ENCODE data around the gene ZNF260.

Gene ZNF260

DNA sequence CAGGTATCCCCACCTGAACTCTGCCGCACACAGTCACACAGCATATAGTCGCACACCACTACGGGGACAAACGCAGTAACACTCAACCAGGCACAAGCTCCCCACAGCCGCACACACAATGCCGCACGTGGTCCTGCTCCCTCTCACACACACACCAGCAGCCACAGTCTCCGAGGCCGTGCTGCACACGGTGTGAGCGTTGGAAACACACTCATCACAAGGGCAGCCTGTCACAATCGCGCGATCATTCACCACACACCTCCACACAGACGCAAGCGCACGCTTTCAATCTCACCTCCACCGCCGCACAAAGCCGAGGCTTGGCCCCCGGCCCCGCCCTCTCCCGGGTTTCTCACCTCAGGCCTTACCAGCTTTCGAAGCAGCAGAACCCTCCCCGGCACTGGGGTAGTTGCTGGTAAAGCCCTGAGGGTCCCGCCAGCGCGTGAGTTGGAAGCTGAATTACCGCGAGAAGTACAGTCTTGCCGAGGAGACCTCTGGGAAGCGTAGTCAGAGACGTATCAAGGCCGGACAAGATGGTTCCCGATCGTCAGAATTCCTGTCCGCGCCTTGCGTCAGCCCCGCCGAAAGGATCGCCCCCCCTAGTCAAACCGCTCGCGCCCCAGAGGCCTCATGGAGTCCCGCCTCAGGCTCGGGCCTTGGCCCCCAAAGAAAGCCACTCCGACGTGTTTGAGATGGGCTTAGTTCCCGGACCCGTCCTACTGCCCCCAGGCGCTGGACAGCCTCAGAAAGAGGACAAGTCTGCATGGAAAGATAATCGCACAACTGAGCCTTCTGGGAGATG is 38.8 kb downstream of the ZNF260 start, which contains the start of gene ZNF566:
Gene ZNF566 (minus strand): TSS at position 444 of the 802 bp plus-strand sequence. CDS start 13,004 bp downstream, outside the sequence.
- peak; percentile 97 for DNase-seq

DNA sequence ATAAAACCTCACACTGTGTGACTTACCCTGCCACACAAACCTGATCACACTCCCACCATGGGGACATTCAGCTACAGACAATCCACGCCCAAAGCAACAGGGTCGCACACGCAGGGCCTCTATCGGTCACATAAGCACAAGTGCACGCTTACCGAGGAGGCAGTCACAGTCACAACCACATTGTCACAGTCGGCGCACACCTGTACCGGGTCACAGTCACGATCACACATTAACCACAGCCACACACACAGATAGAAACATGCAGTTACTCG is 39.3 kb downstream of the ZNF260 start:
- no peak for DNase-seq

- no peak for DNase-seq
Observed at GRCh38 chr19:36488118-36488845, 39.8 kb downstream of the ZNF260 start.

GRCh38 chr19:36483653-36484052 is 44.4 kb downstream of the ZNF260 start:
- DNase-seq: no peak

GRCh38 chr19:36482876-36483275 is 45.2 kb downstream of the ZNF260 start:
- DNase-seq: no peak
